ENCODE results near the gene C11orf54. TPM values are rescaled to one million over a fixed set of nuclear protein-coding genes. Genes with fewer than 3 reads are reported as not detected.
"Not testable (repeated sequence)": the region's sequence is repeated elsewhere in the genome, so short reads cannot be mapped to it uniquely, and the experiment has no call there.

Gene C11orf54
- total RNA-seq, 1 donor from 2014 or later: 23.5 TPM

GRCh38 chr11:93773601-93774200 is 32.2 kb downstream of the C11orf54 start:
- Mint-ChIP-seq H3K4me3 (ENCODE audit: unreplicated experiment) (no peak overlapping the region), H3K27ac (ENCODE audit: unreplicated experiment) (no peak overlapping the region), H3K36me3 (ENCODE audit: unreplicated experiment) (no peaks in the 10 kb centered on the region), H3K9me3 (ENCODE audit: unreplicated experiment) (no peaks in the 10 kb centered on the region), H3K27me3 (ENCODE audit: unreplicated experiment) (no peaks in the 10 kb centered on the region), H3K4me1 (ENCODE audit: unreplicated experiment) (no peaks in the 10 kb centered on the region)
- no peak for DNase-seq (ENCODE audit: extremely low spot score, unreplicated experiment)
- no peak for TF ChIP-seq CTCF (IDR thresholded peaks at IDR 0.05)

GRCh38 chr11:93774560-93774959 is 33.1 kb downstream of the C11orf54 start:
- not testable (repeated sequence) for H3K27ac Mint-ChIP-seq (ENCODE audit: unreplicated experiment); H3K4me1 Mint-ChIP-seq (ENCODE audit: unreplicated experiment); H3K36me3 Mint-ChIP-seq (ENCODE audit: unreplicated experiment); DNase-seq (ENCODE audit: extremely low spot score, unreplicated experiment); H3K4me3 Mint-ChIP-seq (ENCODE audit: unreplicated experiment); H3K27me3 Mint-ChIP-seq (ENCODE audit: unreplicated experiment); H3K9me3 Mint-ChIP-seq (ENCODE audit: unreplicated experiment)

- DNase-seq (ENCODE audit: extremely low spot score, unreplicated experiment): no peak
- Mint-ChIP-seq H3K36me3 (ENCODE audit: unreplicated experiment) (peaks cover 3% of the 10 kb centered on the region), H3K27ac (ENCODE audit: unreplicated experiment) (no peak overlapping the region), H3K9me3 (ENCODE audit: unreplicated experiment) (no peaks in the 10 kb centered on the region), H3K4me1 (ENCODE audit: unreplicated experiment) (no peaks in the 10 kb centered on the region), H3K4me3 (ENCODE audit: unreplicated experiment) (no peak overlapping the region), H3K27me3 (ENCODE audit: unreplicated experiment) (no peaks in the 10 kb centered on the region)
- peak; percentile 29 for TF ChIP-seq CTCF (IDR thresholded peaks at IDR 0.05)
Measured at GRCh38 chr11:93775289-93775688, 33.8 kb downstream of the C11orf54 start.

GRCh38 chr11:93783362-93783761 is 41.9 kb downstream of the C11orf54 start:
- no peak for TF ChIP-seq CTCF (IDR thresholded peaks at IDR 0.05)
- no peak for DNase-seq (ENCODE audit: extremely low spot score, unreplicated experiment)
- Mint-ChIP-seq H3K4me1 (ENCODE audit: unreplicated experiment) (peaks cover 40% of the 10 kb centered on the region), H3K27ac (ENCODE audit: unreplicated experiment) (no peak overlapping the region), H3K27me3 (ENCODE audit: unreplicated experiment) (no peaks in the 10 kb centered on the region), H3K36me3 (ENCODE audit: unreplicated experiment) (peaks cover 3% of the 10 kb centered on the region), H3K9me3 (ENCODE audit: unreplicated experiment) (no peaks in the 10 kb centered on the region), H3K4me3 (ENCODE audit: unreplicated experiment) (peak overlapping the region; percentile 100)

GRCh38 chr11:93783765-93784144 is 42.3 kb downstream of the C11orf54 start:
- peak overlapping the region; percentile 96 for H3K27ac Mint-ChIP-seq (ENCODE audit: unreplicated experiment)
- DNase-seq (ENCODE audit: extremely low spot score, unreplicated experiment): no peak
- peak overlapping the region; percentile 100 for H3K4me3 Mint-ChIP-seq (ENCODE audit: unreplicated experiment)
- TF ChIP-seq CTCF (IDR thresholded peaks at IDR 0.05): no peak
- no peaks in the 10 kb centered on the region for H3K27me3 Mint-ChIP-seq (ENCODE audit: unreplicated experiment)
- H3K36me3 Mint-ChIP-seq (ENCODE audit: unreplicated experiment): peaks cover 5% of the 10 kb centered on the region
- H3K4me1 Mint-ChIP-seq (ENCODE audit: unreplicated experiment): peaks cover 40% of the 10 kb centered on the region
- no peaks in the 10 kb centered on the region for H3K9me3 Mint-ChIP-seq (ENCODE audit: unreplicated experiment)
